ENCODE results near the gene QRICH1.

The QRICH1 gene

DNA sequence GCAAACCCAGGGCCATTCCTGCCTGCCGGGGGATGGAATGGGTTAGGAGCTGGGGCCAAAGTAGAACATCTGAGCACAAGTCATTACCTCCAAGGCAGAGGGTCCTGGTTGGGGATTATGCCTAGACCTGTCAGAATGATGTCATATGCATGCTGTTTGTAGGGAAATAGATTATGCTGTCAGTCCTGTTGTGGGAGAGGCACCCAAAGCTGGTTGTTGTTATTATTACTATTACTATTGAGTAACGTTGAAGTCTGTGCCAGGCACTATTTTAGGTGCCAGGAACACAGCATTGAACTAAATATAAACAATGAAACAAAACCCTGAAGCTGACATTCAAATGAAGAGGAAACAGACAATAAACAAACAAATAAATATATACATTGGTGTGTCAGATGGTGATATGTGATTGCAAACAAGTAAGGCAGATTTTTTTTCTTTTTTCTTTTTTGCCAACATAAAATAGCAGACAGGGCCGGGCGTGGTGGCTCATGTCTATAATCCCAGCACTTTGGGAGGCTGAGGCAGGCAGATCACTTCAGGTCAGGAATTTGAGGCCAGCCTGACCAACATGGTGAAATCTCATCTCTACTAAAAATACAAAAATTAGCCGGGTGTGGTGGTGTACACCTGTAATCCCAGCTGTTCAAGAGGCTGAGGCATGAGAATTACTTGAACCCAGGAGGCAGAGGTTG lies 101.9 kb downstream of the QRICH1 start:
- peak overlapping the region; percentile 67 to 96 (median 92) for H3K4me3 Mint-ChIP-seq
- H3K9me3 Mint-ChIP-seq = no peaks in the 10 kb centered on the region
- H3K4me1 Mint-ChIP-seq = peaks cover 30% of the 10 kb centered on the region
- peaks cover 7% of the 10 kb centered on the region for H3K36me3 Mint-ChIP-seq (ENCODE audit: low read depth)
- no peaks in the 10 kb centered on the region for H3K27me3 Mint-ChIP-seq (ENCODE audit: low read depth)
- TF ChIP-seq, protein P1, sequence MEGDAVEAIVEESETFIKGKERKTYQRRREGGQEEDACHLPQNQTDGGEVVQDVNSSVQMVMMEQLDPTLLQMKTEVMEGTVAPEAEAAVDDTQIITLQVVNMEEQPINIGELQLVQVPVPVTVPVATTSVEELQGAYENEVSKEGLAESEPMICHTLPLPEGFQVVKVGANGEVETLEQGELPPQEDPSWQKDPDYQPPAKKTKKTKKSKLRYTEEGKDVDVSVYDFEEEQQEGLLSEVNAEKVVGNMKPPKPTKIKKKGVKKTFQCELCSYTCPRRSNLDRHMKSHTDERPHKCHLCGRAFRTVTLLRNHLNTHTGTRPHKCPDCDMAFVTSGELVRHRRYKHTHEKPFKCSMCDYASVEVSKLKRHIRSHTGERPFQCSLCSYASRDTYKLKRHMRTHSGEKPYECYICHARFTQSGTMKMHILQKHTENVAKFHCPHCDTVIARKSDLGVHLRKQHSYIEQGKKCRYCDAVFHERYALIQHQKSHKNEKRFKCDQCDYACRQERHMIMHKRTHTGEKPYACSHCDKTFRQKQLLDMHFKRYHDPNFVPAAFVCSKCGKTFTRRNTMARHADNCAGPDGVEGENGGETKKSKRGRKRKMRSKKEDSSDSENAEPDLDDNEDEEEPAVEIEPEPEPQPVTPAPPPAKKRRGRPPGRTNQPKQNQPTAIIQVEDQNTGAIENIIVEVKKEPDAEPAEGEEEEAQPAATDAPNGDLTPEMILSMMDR (IDR thresholded peaks at IDR 0.05; ENCODE audit: unreplicated experiment in 3 of 3) = no peak
- peak overlapping the region in 2 of 3 experiments; percentile 70 to 85 for H3K27ac Mint-ChIP-seq

DNA sequence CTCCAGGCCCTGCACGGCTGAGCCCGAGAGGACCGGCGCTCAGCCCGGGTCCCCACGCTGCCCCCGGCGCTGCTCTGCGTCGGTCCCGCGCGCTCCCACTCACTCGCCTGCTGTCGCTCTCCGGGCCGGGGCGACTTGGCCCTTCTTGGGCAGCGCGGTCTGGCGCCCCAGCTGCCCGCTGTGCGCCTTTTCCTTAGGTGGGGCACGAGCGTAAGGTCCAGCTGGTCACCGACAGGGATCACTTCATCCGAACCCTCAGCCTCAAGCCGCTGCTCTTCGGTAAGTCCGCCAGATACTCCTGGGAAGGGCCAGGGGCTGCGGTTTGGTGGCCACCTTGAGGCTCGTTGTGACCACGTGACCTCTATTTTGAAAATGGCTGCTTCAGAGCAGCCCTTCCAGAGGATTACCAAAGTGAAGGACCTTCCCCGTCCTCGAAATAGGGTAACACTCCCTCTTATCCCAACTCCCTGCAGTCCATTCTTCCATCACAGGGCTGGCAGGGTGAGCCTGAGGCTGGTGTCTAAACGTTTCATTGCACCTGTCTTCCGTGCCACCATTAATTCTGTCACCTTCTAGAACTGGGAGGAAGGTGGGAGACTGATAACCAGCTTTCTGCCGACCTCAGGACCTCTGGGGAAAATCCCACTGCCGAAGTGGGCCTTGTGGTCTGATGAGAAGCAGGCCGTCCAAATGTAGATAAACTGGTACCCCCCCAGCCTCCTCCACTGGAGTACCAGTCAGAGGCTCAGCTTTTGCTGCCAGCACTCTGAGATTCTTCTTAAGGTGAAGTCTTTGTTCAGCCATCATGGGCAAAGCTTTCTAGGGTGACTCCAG lies 103.0 kb downstream of the QRICH1 start:
- no peaks in the 10 kb centered on the region for H3K9me3 Mint-ChIP-seq
- TF ChIP-seq, protein P1 (IDR thresholded peaks at IDR 0.05; ENCODE audit: unreplicated experiment in 3 of 3) = no peak
- H3K4me1 Mint-ChIP-seq = peaks cover 30% of the 10 kb centered on the region
- peaks cover 7% of the 10 kb centered on the region for H3K36me3 Mint-ChIP-seq (ENCODE audit: low read depth)
- H3K27ac Mint-ChIP-seq = peak overlapping the region; percentile 85 to 94 (median 88)
- H3K27me3 Mint-ChIP-seq (ENCODE audit: low read depth) = no peaks in the 10 kb centered on the region
- peak overlapping the region; percentile 87 to 96 (median 92) for H3K4me3 Mint-ChIP-seq

DNA sequence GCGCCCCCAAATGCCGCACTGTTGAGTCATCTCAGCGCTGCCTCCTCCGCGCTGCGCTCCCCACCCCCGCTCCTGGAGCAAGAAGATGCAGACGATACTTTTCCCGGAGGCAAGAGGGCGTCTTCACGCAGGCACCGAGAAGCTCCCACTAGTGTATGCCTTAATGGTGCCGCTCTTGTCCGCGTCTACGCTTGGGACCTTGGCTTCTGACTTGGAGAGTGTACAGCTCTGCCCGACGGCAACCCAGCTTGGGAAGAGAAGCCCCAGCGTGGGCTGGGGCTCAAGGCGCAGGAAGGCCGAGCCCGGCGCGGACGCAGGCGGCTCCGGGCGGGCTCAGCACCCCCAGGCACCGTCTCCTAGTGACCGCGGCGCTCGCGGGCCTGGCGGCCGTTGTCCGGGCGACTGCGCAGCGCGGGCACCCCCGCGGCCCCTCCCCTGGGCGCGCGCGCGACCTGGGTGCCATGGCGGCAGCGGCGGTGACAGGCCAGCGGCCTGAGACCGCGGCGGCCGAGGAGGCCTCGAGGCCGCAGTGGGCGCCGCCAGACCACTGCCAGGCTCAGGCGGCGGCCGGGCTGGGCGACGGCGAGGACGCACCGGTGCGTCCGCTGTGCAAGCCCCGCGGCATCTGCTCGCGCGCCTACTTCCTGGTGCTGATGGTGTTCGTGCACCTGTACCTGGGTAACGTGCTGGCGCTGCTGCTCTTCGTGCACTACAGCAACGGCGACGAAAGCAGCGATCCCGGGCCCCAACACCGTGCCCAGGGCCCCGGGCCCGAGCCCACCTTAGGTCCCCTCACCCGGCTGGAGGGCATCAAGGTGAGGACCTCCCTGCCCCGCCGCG lies 103.9 kb downstream of the QRICH1 start, which contains the start of gene P4HTM:
TSS of gene P4HTM (plus strand) at position 446 of the 840 bp plus-strand sequence. CDS start at position 462, 16 bp downstream.
- Mint-ChIP-seq H3K27me3 (ENCODE audit: low read depth) (no peaks in the 10 kb centered on the region), H3K27ac (peak within 1 kb of the TSS; percentile 94 to 98 (median 97)), H3K36me3 (ENCODE audit: low read depth) (peaks cover 5% of the 10 kb centered on the region), H3K9me3 (no peaks in the 10 kb centered on the region), H3K4me1 (peaks cover 30% of the 10 kb centered on the region), H3K4me3 (peak within 1 kb of the TSS; percentile 87 to 98 (median 97))
- TF ChIP-seq, protein P1 (IDR thresholded peaks at IDR 0.05; ENCODE audit: unreplicated experiment in 3 of 3) = peak; percentile 36 to 47 (median 39)

DNA sequence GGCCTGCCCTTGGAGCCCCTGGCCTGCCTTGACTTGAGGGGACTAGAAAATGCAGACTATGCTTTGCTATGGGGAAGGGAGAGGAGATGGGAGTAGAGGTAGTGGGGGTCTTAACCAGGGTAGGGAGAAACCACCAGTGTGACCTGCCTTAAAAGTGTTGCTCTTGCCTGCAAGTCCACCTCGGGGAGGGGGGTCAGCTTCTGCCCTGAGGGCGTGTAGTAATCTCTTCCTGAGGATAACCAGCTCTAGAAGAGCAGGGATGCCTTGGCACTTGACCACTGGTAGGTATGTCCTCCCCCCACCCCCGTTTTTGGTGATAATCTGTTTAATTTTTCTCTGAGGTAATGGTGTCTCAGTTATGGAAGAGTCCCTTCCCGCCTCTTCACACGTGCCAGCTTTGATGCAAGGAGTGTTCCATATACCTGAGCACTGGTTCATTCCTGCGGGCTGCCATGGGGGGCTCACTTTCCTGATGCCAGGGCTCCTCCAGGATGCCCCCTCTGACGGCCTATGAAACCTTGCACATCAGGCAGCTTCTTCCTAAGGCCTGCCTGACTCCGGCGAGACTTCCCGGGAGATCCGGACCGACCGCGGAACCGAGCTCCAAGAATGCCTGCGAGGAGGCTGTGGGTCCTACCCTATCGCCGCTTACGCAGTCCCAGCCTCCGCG lies 104.6 kb downstream of the QRICH1 start:
- Mint-ChIP-seq H3K36me3 (ENCODE audit: low read depth) (peaks cover 3% of the 10 kb centered on the region), H3K27me3 (ENCODE audit: low read depth) (no peaks in the 10 kb centered on the region), H3K4me3 (peak overlapping the region; percentile 87 to 98 (median 97)), H3K27ac (peak overlapping the region; percentile 94 to 98 (median 97)), H3K4me1 (peaks cover 30% of the 10 kb centered on the region), H3K9me3 (no peaks in the 10 kb centered on the region)
- TF ChIP-seq, protein P1 (IDR thresholded peaks at IDR 0.05; ENCODE audit: unreplicated experiment in 3 of 3) = no peak

DNA sequence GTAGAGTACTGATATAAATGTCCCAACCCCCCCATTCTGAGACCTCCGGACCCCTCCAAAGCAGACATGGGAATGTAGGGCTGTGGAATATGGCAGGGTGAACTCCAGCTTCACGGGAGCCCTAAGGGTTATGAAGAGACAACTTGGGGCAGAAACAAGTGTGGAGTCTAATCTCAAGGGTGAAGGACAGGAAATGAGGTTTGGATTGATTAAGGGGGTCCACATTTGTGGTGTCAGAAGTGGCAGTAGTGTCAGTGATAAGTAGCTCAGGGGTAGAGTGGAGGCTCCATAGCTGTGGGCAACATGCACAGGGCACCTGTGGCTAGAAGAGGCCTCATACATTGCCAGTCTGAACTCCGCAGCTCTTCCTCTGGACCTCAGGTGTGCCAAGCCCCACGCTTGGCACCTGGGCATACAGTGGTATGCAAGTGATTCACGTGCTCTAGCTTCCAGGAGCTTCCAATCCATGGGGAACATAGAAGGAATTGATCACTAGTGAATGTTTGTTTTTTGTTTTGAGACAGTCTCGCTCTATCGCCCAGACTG lies 108.0 kb downstream of the QRICH1 start:
- TF ChIP-seq, protein P1 (IDR thresholded peaks at IDR 0.05; ENCODE audit: unreplicated experiment in 3 of 3) = no peak
- Mint-ChIP-seq H3K9me3 (no peaks in the 10 kb centered on the region), H3K36me3 (ENCODE audit: low read depth) (peaks cover 26% of the 10 kb centered on the region), H3K27me3 (ENCODE audit: low read depth) (no peaks in the 10 kb centered on the region), H3K27ac (no peak overlapping the region), H3K4me1 (peaks cover 18% of the 10 kb centered on the region), H3K4me3 (peak overlapping the region in 1 of 3 experiments; percentile 9)

All from nephron (organoid).